Psoas muscle (tissue), 8 donors: ENCODE measurements around the gene DENND4C. TPM values are rescaled to one million over a fixed set of nuclear protein-coding genes. Genes with fewer than 3 reads are reported as not detected.

Experiments
- ATAC-seq, 4 donors: fragments of 200-7000 bp; cut with Tn5 transposase; one replicate each; pipeline ENCODE4 v1.9.1; 2020; ENCODE audit warnings: moderate library complexity in 3 of 4, mild to moderate bottlenecking in 2 of 4
- DNase-seq, 2 donors: peaks; one replicate each; pipeline ENCODE4 v3.0.0-alpha.2; 2020
- H3K27ac ChIP-seq: fragments of 200-600 bp; one replicate; pipeline ENCODE4 v1.8.0; 2022
- H3K27me3 ChIP-seq, 3 donors: fragments of 200-600 bp in 1 of 3; one replicate each; pipeline versions ENCODE4 v1.6.1 to v1.8.0; 2013 to 2022; ENCODE audit warnings: low read length in 2 of 3, mild to moderate bottlenecking in 2 of 3, moderate library complexity in 1 of 3; ENCODE audit not compliant: insufficient read depth in 3 of 3
- H3K36me3 ChIP-seq, 2 donors: fragments of 200-600 bp in 1 of 2; one replicate each; pipeline versions ENCODE4 v1.6.1 to v1.8.0; 2013 to 2022; ENCODE audit warnings: low read depth in 1 of 2, mild to moderate bottlenecking in 1 of 2, moderate library complexity in 1 of 2; ENCODE audit not compliant: insufficient read depth in 1 of 2
- H3K4me1 ChIP-seq: fragments of 200-600 bp; one replicate; pipeline ENCODE4 v1.8.0; 2022
- H3K4me3 ChIP-seq: fragments of 200-600 bp; one replicate; pipeline ENCODE4 v1.8.0; 2022; ENCODE audit warnings: mild to moderate bottlenecking
- H3K9me3 ChIP-seq: fragments of 200-600 bp; one replicate; pipeline ENCODE4 v1.8.0; 2022
- WGBS, 3 donors: extraction: QIAGEN DNeasy Blood & Tissue Kit; methylation state at CpG; one replicate each; pipeline versions ENCODE4 v1.1.6 to v1.1.7; 2013; 5-methylcytosine and 5-hydroxymethylcytosine counted together
- intact Hi-C, 2 donors: fragments of 100-400 bp; cut with DNase I; formaldehyde crosslinking; loops; one replicate each; pipeline versions ENCODE4 v1.11.0 to v1.14.2; 2022
- polyA plus RNA-seq, 3 donors: library from polyadenylated mRNA; stranded (reverse); fragments of 200-250 nt; gene quantifications; one replicate each; pipeline ENCODE4 v1.2.3, GENCODE V29; 2013
- total RNA-seq, 4 donors: library from RNA; stranded (reverse); fragmentation: NEBNext Ultra II Directional in 2 of 4; extraction: Animal tissue kit (Norgen Biotek cat#: 25700) in 2 of 4; gene quantifications; one replicate each; pipeline versions ENCODE4 v1.2.1 to v1.2.4, GENCODE V29; 2021 to 2023
- TF ChIP-seq, protein P1 (sequence below): fragments of 200-600 bp; IDR thresholded peaks from one replicate; pipeline ENCODE4 v1.8.0; 2022; ENCODE audit warnings: antibody characterized with exemption
- donor health status: healthy with polysubstance abuse.
- donor health status: DM: no; HTN: no; CAD: no; lungs with moderate emphysema.
- donor health status: Bipolar disorder and iron deficiency.
- donor health status: healthy.
- donor health status: DM: yes; HTN: yes; CAD: no.
- donor health status: DM: no; HTN: no; CAD: no.
- donor health status: DM: no; HTN: no; CAD: no.
- donor health status: DM: yes; HTN: yes; CAD: no.

The DENND4C gene
- total and polyA plus RNA-seq, 7 donors = 5.6 to 16.4 (median 12.2) TPM

DNA sequence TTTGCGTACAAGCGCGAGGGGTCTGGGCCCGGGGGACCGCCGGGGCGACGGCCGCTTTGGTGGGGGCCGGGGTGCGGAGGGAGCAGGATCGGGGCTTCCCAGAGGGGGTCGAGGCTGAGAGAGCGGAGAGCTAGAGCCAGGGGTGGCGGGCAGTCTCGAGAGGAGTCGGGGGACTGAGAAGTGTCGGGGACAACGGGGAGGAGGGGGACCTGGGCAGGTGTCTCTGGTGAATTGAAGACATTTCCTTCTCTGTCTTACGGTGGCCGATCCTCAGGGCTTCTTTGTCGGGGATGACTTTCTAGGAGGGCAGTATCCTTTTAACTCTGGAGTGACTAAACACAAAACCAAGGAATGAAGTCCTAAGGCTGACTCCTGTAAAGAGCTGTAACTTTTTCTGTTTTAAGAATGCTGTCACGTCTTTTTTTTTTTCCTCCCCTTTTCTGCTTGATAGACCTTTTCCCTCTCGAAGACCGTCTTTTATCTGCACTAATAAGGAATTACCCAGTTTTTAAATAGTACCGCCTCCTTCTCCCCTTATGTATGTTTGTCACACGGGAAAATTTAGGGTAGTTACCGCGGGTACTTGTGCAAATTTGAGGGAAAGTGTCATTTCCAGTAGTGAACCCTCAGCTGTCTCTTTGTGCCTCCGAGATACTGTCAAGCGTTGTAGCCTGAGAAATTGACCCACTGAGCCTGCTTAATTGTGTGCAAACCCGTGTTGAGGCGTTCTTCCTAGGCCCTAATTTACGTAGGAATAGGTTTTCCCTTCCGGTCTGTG lies 822 bp downstream of the DENND4C start:
- ATAC-seq (peak; percentile 19 to 37 (median 32)), DNase-seq (peak in 1 of 2 donors; percentile 65)
- H3K27me3 ChIP-seq = no peaks in the 10 kb centered on the region
- WGBS, 3 donors = 1 to 2% (median 1%) methylated on average over 35 of the region's 35 CpGs
- H3K36me3 ChIP-seq = no peaks in the 10 kb centered on the region
- H3K9me3 ChIP-seq = no peaks in the 10 kb centered on the region
- peak overlapping the region; percentile 97 for H3K27ac ChIP-seq
- TF ChIP-seq, protein P1, sequence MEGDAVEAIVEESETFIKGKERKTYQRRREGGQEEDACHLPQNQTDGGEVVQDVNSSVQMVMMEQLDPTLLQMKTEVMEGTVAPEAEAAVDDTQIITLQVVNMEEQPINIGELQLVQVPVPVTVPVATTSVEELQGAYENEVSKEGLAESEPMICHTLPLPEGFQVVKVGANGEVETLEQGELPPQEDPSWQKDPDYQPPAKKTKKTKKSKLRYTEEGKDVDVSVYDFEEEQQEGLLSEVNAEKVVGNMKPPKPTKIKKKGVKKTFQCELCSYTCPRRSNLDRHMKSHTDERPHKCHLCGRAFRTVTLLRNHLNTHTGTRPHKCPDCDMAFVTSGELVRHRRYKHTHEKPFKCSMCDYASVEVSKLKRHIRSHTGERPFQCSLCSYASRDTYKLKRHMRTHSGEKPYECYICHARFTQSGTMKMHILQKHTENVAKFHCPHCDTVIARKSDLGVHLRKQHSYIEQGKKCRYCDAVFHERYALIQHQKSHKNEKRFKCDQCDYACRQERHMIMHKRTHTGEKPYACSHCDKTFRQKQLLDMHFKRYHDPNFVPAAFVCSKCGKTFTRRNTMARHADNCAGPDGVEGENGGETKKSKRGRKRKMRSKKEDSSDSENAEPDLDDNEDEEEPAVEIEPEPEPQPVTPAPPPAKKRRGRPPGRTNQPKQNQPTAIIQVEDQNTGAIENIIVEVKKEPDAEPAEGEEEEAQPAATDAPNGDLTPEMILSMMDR = no peak
- intact Hi-C loops = loop anchor here in 1 of 2 donors (5.0 to 10.0 kb wide), 4 partner anchors 104 to 233 kb away; partner anchors contain the start of genes HAUS6 and PLIN2
- peaks cover 20% of the 10 kb centered on the region for H3K4me1 ChIP-seq
- H3K4me3 ChIP-seq = peak overlapping the region; percentile 100

GRCh38 chr9:19231904-19232822 lies 1.7 kb downstream of the DENND4C start:
- H3K36me3 ChIP-seq = no peaks in the 10 kb centered on the region
- intact Hi-C loops = loop anchor here in 1 of 2 donors (5.0 to 10.0 kb wide), 4 partner anchors 105 to 233 kb away; partner anchors contain the start of genes HAUS6 and PLIN2
- DNase-seq (no peak), ATAC-seq (no peak)
- peak overlapping the region; percentile 100 for H3K4me3 ChIP-seq
- no peaks in the 10 kb centered on the region for H3K27me3 ChIP-seq
- H3K27ac ChIP-seq = peak overlapping the region; percentile 97
- TF ChIP-seq, protein P1 = no peak
- WGBS, 3 donors = 6 to 12% (median 6%) methylated on average over 14 of the region's 14 CpGs
- H3K4me1 ChIP-seq = peaks cover 23% of the 10 kb centered on the region
- H3K9me3 ChIP-seq = no peaks in the 10 kb centered on the region

- Histone ChIP-seq H3K36me3 (no peaks in the 10 kb centered on the region), H3K9me3 (no peaks in the 10 kb centered on the region), H3K27me3 (no peaks in the 10 kb centered on the region), H3K4me3 (peak overlapping the region; percentile 100), H3K27ac (peak overlapping the region; percentile 97), H3K4me1 (peaks cover 23% of the 10 kb centered on the region)
- 19 to 31% (median 24%) methylated on average over 1 of the region's 1 CpG for WGBS, 3 donors
- TF ChIP-seq, protein P1 = no peak
- intact Hi-C loops = loop anchor here in 1 of 2 donors (5.0 to 10.0 kb wide), 4 partner anchors 106 to 232 kb away; partner anchors contain the start of genes HAUS6 and PLIN2
- ATAC-seq = no peak
- no peak for DNase-seq
Observed at GRCh38 chr9:19232823-19233194, 2.3 kb downstream of the DENND4C start.

DNA sequence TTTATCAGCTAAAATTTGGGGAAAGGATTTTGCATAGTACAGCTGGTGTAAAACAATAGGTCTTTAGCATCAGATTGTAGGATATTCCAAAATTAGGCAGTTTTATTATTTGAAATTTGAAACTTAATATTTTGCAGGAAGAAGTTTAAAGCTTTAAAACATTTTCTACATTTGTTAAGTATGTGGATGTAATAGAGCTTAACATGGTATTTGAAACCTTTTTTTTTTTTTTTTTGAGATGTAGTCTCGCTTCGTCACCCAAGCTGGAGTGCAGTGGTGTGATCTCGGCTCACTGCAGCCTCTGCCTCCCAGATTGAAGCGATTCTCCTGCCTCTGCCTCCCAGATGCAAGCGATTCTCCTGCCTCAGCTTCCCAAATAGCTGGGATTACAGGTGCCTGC lies 2.9 kb downstream of the DENND4C start:
- Histone ChIP-seq H3K27ac (peak overlapping the region; percentile 97), H3K4me3 (peak overlapping the region; percentile 100)
- WGBS, 3 donors = 58 to 93% (median 66%) methylated on average over 5 of the region's 5 CpGs

More for the DNA sequence above, 2.9 kb downstream of the DENND4C start:
- TF ChIP-seq, protein P1 = no peak
- DNase-seq (no peak), ATAC-seq (no peak)
- no peaks in the 10 kb centered on the region for H3K9me3 ChIP-seq
- intact Hi-C loops = loop anchor here in 1 of 2 donors (5.0 to 10.0 kb wide), 4 partner anchors 106 to 231 kb away; partner anchors contain the start of genes HAUS6 and PLIN2
- H3K27me3 ChIP-seq = no peaks in the 10 kb centered on the region
- no peaks in the 10 kb centered on the region for H3K36me3 ChIP-seq
- H3K4me1 ChIP-seq = peaks cover 23% of the 10 kb centered on the region
